GM21381 (cell line): Measurements from ENCODE around the gene ZNF107.
"Not testable (repeated sequence)": the region's sequence is repeated elsewhere in the genome, so short reads cannot be mapped to it uniquely, and the experiment has no call there.

Experiments used
- ATAC-seq: cut with Tn5 transposase; IDR thresholded peaks from one replicate; pipeline ENCODE4 v1.9.1; 2021; ENCODE audit warnings: mild to moderate bottlenecking, moderate library complexity; ENCODE audit not compliant: unreplicated experiment

Gene ZNF107

DNA sequence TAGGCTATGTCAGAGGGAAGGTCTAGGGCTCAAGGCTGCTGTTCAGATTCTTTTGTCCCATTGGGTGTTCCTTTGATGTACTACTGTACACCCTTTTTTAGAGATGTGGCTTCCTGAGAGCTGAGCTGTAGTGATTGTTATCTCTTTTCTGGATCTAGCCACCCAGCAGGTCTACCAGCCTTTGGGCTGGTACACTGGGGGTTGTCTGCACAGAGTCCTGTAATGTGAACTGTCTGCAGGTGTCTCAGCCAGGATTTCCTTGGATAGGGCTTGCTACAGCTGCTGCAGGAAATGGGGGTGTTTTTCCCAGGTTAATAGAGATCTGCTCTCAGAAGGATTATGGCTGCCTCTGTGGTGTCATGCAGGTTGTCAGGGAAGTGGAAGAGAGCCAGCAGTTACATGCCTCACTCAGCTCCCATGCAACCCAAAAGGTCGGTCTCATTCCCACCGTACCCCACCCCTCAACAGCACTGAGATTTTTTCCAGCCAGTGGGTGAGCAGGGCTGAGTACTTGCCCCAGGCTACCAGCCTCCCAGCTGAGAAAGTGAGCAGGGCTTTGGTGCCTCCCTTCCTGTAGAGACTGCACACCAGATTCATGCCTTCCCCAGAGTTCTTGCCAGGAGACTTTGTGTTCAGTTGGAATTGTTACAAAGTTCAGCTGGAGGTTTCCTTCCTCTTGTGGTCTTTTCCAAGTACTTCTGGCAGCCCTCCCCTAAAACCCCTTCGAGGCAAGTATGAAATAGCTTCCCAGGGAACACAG is 63.3 kb downstream of the ZNF107 start:
- no peak for ATAC-seq

GRCh38 chr7:64733550-64734240 is 67.8 kb downstream of the ZNF107 start:
- ATAC-seq, result no peak

DNA sequence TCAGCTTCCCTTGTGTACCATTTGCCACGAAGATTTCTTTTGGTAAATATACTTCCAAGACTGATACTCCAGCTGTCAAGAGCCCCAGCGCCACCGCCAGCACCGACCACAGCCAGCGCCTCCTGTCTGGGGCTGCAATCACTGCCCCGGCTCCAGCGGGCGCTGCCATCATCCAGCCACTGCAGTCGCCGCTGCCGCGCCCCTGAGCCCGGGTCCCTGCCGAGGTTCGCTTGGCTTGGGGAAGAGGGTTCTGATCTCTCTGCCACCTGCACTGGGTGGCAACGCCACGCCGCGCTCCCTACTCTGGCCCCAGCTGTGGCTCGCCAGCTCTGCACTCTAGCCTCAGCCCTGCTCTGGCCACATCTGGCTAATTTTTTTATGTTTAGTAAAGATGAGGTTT is 70.6 kb downstream of the ZNF107 start:
- no peak for ATAC-seq

DNA sequence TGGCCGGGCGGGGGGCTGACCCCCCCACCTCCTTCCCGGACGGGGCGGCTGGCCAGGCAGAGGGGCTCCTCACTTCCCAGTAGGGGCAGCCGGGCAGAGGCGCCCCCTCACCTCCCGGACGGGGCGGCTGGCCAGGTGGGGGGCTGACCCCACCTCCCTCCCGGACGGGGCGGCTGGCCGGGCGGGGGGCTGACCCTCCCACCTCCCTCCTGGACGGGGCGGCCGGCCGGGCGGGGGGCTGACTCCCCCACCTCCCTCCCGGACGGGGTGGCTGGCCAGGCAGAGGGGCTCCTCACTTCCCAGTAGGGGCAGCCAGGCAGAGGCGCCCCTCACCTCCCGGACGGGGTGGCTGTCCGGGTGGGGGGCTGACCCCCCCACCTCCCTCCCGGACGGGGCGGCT is 72.5 kb downstream of the ZNF107 start:
- ATAC-seq, result not testable (repeated sequence)

DNA sequence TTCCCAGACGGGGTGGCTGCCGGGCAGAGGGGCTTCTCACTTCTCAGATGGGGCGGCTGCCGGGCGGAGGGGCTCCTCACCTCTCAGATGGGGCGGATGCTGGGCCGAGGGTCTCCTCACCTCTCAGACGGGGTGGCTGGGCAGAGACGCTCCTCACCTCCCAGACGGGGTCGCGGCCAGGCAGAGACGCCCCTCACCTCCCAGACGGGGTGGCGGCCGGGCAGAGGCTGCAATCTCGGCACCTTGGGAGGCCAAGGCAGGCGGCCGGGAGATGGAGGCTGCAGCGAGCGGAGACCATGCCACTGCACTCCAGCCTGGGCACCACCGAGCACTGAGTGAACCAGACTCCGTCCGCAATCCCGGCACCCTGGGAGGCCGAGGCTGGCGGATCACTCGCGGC is 73.0 kb downstream of the ZNF107 start:
- not testable (repeated sequence) for ATAC-seq

DNA sequence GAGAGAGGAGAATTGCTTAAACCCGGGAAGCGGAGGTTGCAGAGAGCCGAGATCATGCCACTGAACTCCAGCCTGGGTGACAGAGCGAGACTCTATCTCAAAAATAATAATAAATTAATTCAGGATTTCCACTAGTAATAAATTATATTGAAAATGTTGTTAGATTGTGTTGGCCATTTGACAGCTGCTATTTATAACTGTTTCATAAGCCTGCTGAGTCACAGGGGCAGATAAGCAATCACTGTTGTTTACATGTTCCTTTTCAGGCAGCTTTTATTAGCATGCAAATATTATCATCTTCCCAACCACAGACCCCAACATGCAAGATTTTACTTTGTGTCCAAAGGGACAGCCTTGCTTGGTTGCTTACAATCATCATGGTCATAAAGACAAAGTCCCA is 78.7 kb downstream of the ZNF107 start:
- no peak for ATAC-seq

DNA sequence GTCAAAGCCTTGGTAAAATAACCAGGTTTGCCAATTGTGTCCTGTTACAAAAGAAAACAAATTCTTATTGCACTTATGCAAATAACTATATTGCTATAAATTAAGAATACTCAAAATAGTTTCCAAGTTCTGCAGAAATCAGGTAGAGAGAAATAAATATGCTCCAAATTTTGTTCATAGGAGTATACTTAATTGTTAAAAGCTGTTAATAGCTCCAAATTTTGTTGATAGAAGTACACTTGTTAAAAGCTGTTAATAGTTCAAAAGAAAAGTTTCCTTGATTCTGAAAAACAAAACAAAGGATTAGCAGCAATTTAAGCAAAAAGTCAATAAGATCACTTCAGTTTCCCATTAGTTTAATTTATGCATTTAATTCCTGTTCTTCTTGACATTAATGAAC is 81.9 kb downstream of the ZNF107 start:
- no peak for ATAC-seq

DNA sequence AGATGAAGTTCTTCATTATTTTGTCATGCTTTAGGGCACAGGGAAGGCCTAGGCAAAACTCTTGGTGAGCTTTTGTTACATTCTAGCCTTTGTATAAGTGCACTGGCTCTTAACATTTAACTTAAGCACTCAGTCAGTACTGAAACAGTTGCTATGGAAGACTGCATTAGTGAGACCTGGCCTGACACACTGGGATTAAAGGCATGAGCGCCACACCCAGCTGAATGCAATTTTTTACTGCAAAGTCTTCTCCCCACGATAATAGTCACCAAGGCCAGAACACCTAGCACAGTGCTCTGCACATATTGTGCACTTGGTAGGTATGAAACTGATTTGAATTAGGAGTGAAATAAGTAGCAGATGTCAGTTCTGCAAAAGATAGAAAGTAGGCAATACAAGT is 87.1 kb downstream of the ZNF107 start:
- ATAC-seq, result no peak

GRCh38 chr7:64755865-64756264 is 89.9 kb downstream of the ZNF107 start:
- no peak for ATAC-seq

DNA sequence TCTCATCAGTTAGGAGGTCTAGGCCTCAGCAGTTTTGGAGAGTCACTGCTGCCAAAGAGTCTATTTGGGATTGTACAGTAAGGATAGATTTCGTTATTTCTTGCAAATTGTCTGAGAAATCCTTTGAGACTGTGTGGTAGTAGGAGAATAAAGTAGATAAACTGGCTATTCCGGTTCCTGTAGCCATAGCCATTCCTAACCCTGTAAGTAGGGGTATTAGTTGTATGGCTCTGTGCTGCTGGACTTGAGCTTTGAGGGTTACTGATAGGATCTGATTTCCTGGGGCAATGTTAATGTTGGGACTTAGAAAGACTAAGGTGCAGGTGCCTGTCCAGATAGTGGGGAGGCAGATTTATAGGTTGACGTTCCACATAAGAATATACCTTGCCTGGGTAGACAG is 92.2 kb downstream of the ZNF107 start:
- no peak for ATAC-seq
